PC-9 (cell line): ENCODE measurements around the gene ZNRF1. TPM values are rescaled to one million over a fixed set of nuclear protein-coding genes. Genes with fewer than 3 reads are reported as not detected.

Source experiments
- BruUV-seq: library from RNA; stranded (reverse); fragments of 400-500 nt; replicated peaks from 2 replicates; lab custom pipeline; 2021; lab: Mats Ljungman, UMichigan
- CTCF ChIA-PET: fragments of 300-600 bp; sonication (Branson Sonifier 250); formaldehyde crosslinking; loops from one replicate; lab custom pipeline; 2022; ENCODE audit warnings: antibody characterized with exemption; lab: Charles Lee
- POLR2A ChIA-PET: fragments of 300-600 bp; sonication (Branson Sonifier 250); formaldehyde crosslinking; loops from one replicate; lab custom pipeline; 2022; ENCODE audit warnings: antibody characterized with exemption; ENCODE audit not compliant: unreplicated experiment; lab: Charles Lee
- DNase-seq, 2 experiments: peaks; one replicate each; pipeline versions ENCODE4 v3.0.0 to v3.0.0-alpha.2; 2015 to 2022; ENCODE audit warnings: mixed read lengths in 1 of 2
- H2AFZ ChIP-seq: fragments of 200-600 bp; sonication (generic); 2 replicates; pipeline ENCODE4 v1.8.1; 2017; ENCODE audit warnings: antibody characterized with exemption
- H3F3A ChIP-seq: fragments of 200-600 bp; sonication (generic); 2 replicates; pipeline ENCODE4 v1.8.1; 2017; ENCODE audit warnings: antibody characterized with exemption, mild to moderate bottlenecking, low read depth; ENCODE audit not compliant: insufficient read depth
- H3K27ac ChIP-seq: fragments of 200-600 bp; sonication (generic); 2 replicates; pipeline ENCODE4 v1.6.1; 2016; ENCODE audit warnings: mixed run types
- H3K27me3 ChIP-seq: fragments of 200-600 bp; sonication (generic); 2 replicates; pipeline ENCODE4 v1.6.1; 2016; ENCODE audit warnings: low read depth, mixed run types; ENCODE audit not compliant: insufficient read depth
- H3K36me3 ChIP-seq: fragments of 200-600 bp; sonication (generic); 2 replicates; pipeline ENCODE4 v1.6.1; 2016; ENCODE audit warnings: low read depth, mixed run types
- H3K4me1 ChIP-seq: fragments of 200-600 bp; sonication (generic); replicated peaks from 2 replicates; pipeline ENCODE4 v1.6.1; 2016; ENCODE audit warnings: mixed run types; ENCODE audit not compliant: insufficient read depth
- H3K4me2 ChIP-seq: fragments of 200-600 bp; sonication (generic); 2 replicates; pipeline ENCODE4 v1.6.1; 2017; ENCODE audit warnings: mixed run types
- H3K4me3 ChIP-seq: fragments of 200-600 bp; sonication (generic); 2 replicates; pipeline ENCODE4 v1.6.1; 2016; ENCODE audit warnings: mixed run types
- H3K79me2 ChIP-seq: fragments of 200-600 bp; sonication (generic); 2 replicates; pipeline ENCODE4 v1.6.1; 2017; ENCODE audit warnings: low read depth, mixed run types
- H3K9me2 ChIP-seq: fragments of 200-600 bp; sonication (generic); 2 replicates; pipeline ENCODE4 v1.8.1; 2017; ENCODE audit warnings: mild to moderate bottlenecking; ENCODE audit not compliant: insufficient read depth
- H3K9me3 ChIP-seq: fragments of 200-600 bp; sonication (generic); 2 replicates; pipeline ENCODE4 v1.8.1; 2016; ENCODE audit warnings: low read depth; ENCODE audit not compliant: insufficient read depth
- H4K20me1 ChIP-seq: fragments of 200-600 bp; sonication (generic); 2 replicates; pipeline ENCODE4 v1.8.1; 2017; ENCODE audit not compliant: insufficient read depth
- EZH2 ChIP-seq: fragments of 200-600 bp; sonication (generic); IDR thresholded peaks from 2 replicates; pipeline ENCODE4 v1.8.0; 2017; ENCODE audit warnings: antibody characterized with exemption, low read depth
- intact Hi-C: fragments of 100-400 bp; cut with micrococcal nuclease; formaldehyde crosslinking; loops from one replicate; pipeline ENCODE4 v1.10.0; 2022; ENCODE audit not compliant: unreplicated experiment
- total RNA-seq: library from RNA; stranded (reverse); gene quantifications from 2 replicates; pipeline ENCODE4 v1.2.3, GENCODE V29; 2021
- TF ChIP-seq, protein P1 (sequence below): fragments of 200-600 bp; sonication (generic); conservative IDR thresholded peaks from 2 replicates; pipeline ENCODE4 v1.6.1; 2017; ENCODE audit warnings: mixed run types, antibody characterized with exemption, mild to moderate bottlenecking, moderate library complexity

ZNRF1 gene
- total RNA-seq, 1 experiment from 2014 or later: 64.4 TPM

- intact Hi-C loops: no loop called here
- no peaks in the 10 kb centered on the region for H4K20me1 ChIP-seq
- POLR2A ChIA-PET: no interaction called here
Measured at GRCh38 chr16:75099075-75099667, 100.3 kb downstream of the ZNRF1 start.

GRCh38 chr16:75099738-75100602, 101.1 kb downstream of the ZNRF1 start:
- Histone ChIP-seq H3K79me2 (peaks cover 47% of the 10 kb centered on the region), H3K4me2 (no peak overlapping the region)
- TF ChIP-seq EZH2: no peak
- TF ChIP-seq, protein P1, sequence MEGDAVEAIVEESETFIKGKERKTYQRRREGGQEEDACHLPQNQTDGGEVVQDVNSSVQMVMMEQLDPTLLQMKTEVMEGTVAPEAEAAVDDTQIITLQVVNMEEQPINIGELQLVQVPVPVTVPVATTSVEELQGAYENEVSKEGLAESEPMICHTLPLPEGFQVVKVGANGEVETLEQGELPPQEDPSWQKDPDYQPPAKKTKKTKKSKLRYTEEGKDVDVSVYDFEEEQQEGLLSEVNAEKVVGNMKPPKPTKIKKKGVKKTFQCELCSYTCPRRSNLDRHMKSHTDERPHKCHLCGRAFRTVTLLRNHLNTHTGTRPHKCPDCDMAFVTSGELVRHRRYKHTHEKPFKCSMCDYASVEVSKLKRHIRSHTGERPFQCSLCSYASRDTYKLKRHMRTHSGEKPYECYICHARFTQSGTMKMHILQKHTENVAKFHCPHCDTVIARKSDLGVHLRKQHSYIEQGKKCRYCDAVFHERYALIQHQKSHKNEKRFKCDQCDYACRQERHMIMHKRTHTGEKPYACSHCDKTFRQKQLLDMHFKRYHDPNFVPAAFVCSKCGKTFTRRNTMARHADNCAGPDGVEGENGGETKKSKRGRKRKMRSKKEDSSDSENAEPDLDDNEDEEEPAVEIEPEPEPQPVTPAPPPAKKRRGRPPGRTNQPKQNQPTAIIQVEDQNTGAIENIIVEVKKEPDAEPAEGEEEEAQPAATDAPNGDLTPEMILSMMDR: no peak

More at GRCh38 chr16:75099075-75099667, 100.3 kb downstream of the ZNRF1 start:
- Histone ChIP-seq H3K36me3 (no peaks in the 10 kb centered on the region), H3K4me3 (no peak overlapping the region), H3K27ac (no peak overlapping the region), H3K27me3 (no peaks in the 10 kb centered on the region), H3K4me2 (no peak overlapping the region), H3K9me3 (no peaks in the 10 kb centered on the region), H3K79me2 (peaks cover 44% of the 10 kb centered on the region), H3K9me2 (no peaks in the 10 kb centered on the region), H3K4me1 (peaks cover 27% of the 10 kb centered on the region), H3F3A (peaks cover 7% of the 10 kb centered on the region; the same call in 1 of the 2 replicates), H2AFZ (no peak overlapping the region)
- no TSS peak for BruUV-seq
- no peak for DNase-seq
- CTCF ChIA-PET: no interaction called here
- TF ChIP-seq, protein P1: no peak
- no peak for TF ChIP-seq EZH2

GRCh38 chr16:75100603-75100990, 101.8 kb downstream of the ZNRF1 start:
- intact Hi-C loops: no loop called here
- H3K9me2 ChIP-seq: no peaks in the 10 kb centered on the region
- TF ChIP-seq, protein P1: no peak
- no peak for TF ChIP-seq EZH2
- no peak overlapping the region for H3K4me2 ChIP-seq
- no peak overlapping the region for H2AFZ ChIP-seq
- H4K20me1 ChIP-seq: no peaks in the 10 kb centered on the region
- peaks cover 7% of the 10 kb centered on the region; the same call in 1 of the 2 replicates for H3F3A ChIP-seq
- ChIA-PET CTCF (no interaction called here), POLR2A (no interaction called here)
- H3K36me3 ChIP-seq: no peaks in the 10 kb centered on the region
- no peak overlapping the region for H3K27ac ChIP-seq
- H3K4me3 ChIP-seq: no peak overlapping the region
- H3K79me2 ChIP-seq: peaks cover 47% of the 10 kb centered on the region
- H3K27me3 ChIP-seq: no peaks in the 10 kb centered on the region
- H3K4me1 ChIP-seq: peaks cover 24% of the 10 kb centered on the region
- no peak for DNase-seq
- BruUV-seq: no TSS peak
- no peaks in the 10 kb centered on the region for H3K9me3 ChIP-seq

More at GRCh38 chr16:75099738-75100602, 101.1 kb downstream of the ZNRF1 start:
- Histone ChIP-seq H3F3A (peaks cover 7% of the 10 kb centered on the region; the same call in 1 of the 2 replicates), H3K9me3 (no peaks in the 10 kb centered on the region), H3K27ac (no peak overlapping the region), H3K4me3 (no peak overlapping the region), H2AFZ (no peak overlapping the region), H3K9me2 (no peaks in the 10 kb centered on the region), H3K4me1 (peaks cover 27% of the 10 kb centered on the region), H3K27me3 (no peaks in the 10 kb centered on the region), H3K36me3 (no peaks in the 10 kb centered on the region), H4K20me1 (no peaks in the 10 kb centered on the region)
- intact Hi-C loops: no loop called here
- DNase-seq: no peak
- no TSS peak for BruUV-seq
- ChIA-PET CTCF (no interaction called here), POLR2A (no interaction called here)
